Stimulated activated CD4-positive, alpha-beta T cell treated with anti-CD3 and anti-CD28 coated beads, Interleukin-2, amount 100 ng/mL, for 4 hours (primary cell): ENCODE measurements around the gene ZNF709.
"Not testable (repeated sequence)": the region's sequence is repeated elsewhere in the genome, so short reads cannot be mapped to it uniquely, and the experiment has no call there.

ENCODE experiments used
- DNase-seq: peaks from one replicate; pipeline ENCODE4 v3.0.0-alpha.2; 2020; ENCODE audit warnings: low read depth

Gene ZNF709

DNA sequence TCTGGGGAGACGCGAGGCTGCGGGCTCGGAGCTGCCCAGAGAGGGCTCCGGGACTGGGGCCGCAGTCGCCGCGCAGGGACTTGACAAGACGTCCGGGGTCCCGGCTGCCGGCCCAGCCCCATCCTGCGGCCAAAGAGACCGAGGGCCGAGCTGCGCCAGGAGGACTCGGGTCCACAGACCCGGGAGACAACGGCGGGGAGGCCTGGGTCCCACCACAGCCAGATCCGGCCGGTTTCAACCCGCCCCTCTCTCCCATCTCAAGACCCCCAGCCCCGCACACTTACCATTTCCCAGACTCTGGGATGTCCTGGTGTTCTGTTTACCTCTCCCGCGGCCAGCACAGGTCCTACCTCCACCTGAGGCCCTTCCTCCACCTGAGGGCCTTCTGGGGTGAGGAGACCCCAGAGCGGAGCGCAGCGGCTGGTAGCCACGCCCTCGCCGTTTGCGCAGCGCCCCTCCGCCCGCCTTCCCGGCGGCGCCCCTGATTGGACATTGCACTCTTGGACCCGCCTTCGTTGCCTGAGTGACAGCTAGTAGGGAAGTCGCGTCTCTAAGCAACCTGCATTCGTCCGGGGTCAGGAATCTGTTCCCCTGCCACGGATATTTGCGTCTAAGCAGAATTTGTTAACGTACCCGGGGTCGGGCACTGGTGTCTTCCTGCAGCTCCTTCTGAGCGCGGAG, at the start of gene ZNF709:
Gene ZNF709 (minus strand): TSS at position 446 of the 681 bp plus-strand sequence. CDS start 159 bp downstream, at position 287.
- peak; percentile 83 for DNase-seq

DNA sequence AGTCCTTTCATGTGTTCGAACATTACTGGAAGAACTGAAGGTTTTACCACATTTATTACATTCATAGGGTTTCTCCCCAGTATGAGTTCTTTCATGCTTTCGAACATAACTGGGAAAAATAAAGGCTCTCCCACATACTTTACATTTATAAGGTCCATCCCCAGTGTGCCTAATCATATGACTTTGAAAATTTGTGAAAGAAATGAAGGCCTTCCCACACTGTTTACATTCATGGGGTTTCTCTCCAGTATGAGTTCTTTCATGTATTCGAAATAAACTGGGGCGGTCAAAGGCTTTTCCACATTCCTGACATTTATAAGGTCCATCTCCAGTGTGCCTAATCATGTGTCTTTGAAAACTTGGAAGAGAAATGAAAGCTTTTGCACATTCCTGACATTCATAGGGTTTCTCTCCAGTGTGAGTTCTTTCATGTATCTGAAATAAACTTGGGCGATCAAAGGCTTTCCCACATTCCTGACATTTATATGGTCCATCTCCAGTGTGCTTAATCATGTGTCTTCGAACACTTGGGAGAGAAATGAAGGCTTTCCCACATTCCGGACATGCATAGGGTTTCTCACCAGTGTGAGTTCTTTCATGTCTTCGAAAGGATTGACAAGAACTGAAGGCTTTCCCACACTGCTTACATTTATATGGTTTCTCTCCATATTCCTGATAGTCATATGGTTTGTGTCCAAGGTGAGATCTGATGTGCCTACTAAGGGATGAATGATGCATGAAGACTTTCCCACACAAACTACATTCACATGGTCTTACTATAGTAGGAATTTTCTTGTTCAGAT, 42.6 kb upstream of the ZNF709 start:
- no peak for DNase-seq

DNA sequence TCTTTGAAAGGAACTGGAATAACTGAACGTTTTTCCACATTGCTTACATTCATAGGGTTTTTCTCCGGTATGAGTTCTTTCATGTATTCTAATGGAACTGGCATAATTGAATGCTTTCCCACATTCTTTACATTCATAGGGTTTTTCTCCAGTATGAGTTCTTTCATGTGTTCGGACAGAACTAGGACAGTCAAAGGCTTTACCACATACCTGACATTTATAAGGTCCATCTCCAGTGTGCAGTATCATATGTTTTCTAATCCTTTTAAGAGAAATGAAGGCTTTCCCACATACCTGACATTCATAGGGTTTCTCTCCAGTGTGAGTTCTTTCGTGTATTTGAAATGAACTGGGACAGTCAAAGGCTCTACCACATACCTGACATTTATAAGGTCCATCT, 41.9 kb upstream of the ZNF709 start:
- no peak for DNase-seq

DNA sequence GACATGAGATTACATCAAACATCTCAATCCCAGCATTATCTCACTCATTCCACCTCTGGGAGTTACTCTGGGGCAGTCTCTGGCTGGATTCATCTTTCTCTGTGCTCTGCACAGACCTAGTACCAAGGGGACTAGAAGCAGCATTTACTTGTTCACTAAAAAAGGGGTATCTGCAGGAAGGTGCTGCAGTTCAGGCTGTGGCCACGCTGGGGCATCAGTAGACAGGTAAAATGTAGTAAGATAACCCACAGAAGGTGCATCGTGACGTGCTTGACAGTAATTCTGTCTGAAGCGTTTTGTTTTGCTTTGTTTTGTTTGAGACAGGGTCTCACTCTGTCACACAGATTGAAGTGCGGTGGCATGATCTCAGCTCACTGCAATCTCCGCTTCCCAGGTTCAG, 37.4 kb upstream of the ZNF709 start:
- DNase-seq: no peak

DNA sequence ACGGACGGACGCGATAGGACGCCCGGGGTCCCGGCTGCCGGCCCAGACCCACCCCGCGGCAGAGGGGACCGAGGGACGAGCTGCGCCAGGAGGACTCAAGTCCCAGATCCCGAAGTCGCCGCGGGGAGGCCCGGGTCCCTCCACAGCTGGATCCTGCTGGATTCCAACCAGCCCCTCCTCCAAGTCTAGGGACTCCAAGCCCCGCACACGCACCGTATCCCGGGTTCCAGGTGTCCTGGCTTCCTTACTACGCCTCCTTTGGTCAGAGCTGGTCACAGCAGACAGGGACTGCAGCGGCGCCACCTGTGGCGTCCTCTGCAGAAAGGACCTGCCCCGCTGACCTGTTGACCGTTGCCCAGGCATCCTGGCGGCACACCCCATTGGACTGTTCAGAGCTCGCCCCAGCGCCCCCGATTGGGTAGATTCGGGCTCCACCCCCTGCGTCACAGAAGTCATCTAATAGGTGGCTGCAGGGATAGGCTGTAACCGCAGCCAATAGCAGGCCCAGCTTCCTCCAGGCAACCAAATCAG, 29.0 kb upstream of the ZNF709 start:
- no peak for DNase-seq

DNA sequence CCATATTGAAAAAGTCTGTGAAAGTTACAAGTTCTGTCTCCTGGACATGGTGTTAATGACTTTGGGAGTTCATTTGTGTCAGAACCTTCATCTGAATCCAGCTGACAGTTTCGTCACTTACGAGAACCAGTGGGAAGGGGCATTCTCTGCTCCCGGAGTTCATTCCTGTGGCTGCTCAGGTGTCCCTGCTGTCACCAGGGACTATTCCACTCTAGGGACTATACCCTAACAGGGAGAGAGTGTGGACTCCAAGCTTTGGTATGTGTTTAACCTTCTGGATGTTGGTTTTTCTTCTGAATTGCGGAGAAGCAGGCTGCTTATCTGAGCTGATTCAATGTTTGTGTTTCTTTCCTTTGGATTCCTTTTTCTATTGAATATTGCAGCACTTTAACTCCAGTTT, 12.4 kb upstream of the ZNF709 start:
- DNase-seq: no peak

DNA sequence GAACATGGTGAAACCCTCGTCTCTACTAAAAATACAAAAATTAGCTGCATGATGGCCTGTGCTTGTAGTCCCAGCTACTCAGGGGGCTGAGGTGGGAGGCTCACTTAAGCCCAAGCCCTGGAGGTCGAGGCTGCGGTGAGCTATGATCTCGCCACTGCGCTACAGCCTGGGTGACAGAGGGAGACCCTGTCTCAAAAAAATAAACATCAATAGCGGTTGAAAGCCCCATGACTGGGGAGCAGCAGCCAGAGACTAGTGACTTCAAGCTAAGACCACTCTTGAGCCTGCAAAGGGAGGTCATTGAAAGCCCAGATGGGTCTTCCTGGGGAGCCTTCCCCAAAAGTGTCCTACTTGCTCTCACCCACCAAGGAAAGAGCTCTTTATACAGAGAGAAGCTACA, 11.9 kb upstream of the ZNF709 start:
- DNase-seq: no peak

DNA sequence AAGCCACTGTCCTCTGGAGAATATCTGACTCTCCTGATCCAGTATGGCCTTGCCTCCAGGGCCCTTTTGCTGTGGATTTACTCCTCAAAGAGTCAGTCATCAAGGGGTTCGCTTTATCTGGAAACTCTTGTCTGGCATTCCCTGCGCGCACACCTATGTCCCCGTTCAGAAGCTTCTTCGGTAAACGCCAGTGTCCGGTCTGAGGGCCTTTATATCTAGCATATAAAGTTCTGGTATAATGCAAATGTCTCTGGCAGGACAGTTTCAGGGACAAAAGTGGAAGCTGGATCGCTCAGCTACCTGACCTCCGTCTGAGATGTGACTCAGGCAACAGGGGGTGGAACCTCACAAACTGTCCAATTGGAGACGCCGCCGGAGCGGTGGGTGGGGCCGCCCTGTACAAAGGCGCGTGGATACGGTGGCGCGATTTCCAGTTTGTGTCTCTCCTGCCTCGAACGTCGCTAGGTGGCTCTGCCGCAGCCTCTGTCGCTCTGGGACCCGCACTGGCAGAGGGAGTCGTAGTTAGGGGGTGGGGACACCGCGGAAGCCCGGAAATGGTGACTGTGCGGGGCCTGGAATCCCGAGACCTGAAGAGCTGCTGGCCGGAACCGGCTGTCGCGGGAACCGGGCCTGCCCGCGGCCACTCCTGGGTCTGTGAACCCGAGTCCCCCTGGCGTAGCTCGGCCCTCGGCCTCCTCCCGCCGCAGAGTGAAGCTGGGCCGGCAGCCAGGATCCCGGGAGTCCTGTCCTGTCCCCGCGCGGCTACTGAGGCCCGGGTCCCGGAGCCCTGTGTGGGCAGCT, 10.6 kb upstream of the ZNF709 start:
- peak; percentile 91 for DNase-seq

DNA sequence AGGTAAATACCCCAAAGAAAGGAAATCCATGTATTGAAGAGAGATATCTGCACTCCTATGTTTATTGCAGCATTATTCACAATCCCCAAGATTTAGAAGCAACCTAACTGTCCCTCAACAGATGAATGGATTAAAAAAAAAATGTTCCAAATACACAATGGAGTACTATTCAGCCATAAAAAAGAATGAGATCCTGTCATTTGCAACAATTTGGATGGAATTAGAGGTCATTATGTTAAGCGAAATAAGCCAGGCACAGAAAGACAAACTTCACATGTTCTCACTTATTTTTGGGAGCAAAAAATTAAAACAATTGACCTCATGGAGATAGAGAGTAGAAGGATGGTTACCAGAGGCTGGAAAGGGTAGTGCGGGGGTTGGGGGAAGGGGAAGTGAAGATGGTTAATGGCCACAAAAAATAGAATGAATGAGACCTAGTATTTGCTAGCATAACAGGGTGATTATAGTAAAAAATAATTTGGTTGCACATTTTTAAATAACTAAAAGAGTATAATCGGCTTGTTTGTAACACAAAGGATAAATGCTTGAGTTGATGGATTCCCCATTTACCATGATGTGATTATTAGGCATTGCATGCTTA, 9.7 kb upstream of the ZNF709 start:
- no peak for DNase-seq

DNA sequence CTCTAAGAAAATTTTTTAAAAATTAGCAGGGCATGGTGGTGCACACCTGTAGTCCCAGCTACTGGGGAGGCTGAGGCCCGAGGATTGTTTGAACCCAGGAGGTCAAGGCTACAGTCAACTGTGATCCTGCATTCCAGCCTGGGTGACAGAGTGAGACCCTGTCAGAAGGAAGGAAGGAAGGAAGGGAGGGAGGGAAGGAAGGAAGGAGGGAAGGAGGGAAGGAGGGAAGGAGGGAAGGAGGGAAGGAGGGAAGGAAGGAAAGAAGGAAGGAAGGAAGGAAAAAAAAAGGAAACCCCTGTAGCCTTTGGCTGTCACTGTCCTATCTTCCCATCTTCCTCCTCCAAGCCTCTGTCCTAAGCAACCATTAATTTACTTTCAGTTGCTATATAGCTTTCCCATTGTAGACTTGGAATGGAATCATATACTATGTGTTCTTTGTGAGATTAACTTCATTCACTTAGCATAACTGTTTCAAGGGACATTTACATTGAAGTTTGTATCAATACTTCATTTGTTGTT, 1.7 kb upstream of the ZNF709 start:
- DNase-seq: not testable (repeated sequence)

DNA sequence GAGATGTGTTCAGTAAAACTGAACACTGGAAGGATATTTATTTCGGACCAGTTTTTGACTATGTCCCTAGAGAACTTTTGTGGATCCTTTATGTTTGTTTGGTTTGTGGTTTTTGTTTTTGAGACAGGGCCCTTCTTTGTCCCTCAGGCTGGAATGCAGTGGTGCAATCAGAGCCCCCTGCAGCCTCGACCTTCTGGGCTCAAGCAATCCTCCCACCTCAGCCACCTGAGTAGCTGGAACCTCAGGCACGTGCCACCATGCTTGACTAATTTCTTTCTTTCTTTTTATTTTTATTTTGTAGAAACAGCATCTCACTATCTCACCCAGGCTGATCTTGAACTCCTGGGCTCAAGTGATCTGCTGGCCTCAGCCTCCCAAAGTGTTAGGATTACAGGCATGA, 955 bp upstream of the ZNF709 start:
- no peak for DNase-seq

DNA sequence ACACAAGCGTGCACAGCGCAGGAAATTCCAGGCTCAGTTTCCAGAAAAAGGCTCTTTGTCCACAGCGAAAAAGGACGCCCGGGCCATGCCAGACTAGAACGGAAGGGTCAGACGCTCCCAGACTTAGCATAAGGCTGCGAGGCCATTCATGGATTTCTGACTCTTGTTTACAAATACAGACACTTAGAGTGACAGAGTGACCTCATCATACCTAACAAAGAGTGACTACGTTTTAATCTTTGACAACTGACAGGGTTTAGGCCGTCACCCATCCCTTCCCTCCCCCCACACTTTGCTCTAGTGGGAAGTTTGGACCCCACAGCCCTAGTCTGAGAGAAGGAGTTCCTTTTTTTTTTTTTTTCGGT, 418 bp upstream of the ZNF709 start:
- no peak for DNase-seq

DNA sequence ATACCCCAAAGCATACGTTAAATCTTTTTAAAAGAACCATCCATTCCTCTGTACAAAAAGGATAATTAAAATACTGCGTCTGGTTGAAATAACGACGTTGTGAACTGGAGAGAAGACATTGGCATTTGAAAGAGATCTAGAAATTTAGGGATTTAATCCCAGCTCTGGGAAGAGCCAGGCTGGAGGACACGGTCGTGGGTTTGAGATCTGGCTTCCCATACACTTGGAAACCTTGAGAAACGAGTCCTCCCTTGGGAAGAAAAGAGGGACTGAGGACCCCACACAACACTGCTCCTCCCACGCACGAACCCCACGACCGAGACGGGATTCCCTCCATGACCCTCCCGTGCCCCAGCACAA, 625 bp downstream of the ZNF709 start:
- no peak for DNase-seq

DNA sequence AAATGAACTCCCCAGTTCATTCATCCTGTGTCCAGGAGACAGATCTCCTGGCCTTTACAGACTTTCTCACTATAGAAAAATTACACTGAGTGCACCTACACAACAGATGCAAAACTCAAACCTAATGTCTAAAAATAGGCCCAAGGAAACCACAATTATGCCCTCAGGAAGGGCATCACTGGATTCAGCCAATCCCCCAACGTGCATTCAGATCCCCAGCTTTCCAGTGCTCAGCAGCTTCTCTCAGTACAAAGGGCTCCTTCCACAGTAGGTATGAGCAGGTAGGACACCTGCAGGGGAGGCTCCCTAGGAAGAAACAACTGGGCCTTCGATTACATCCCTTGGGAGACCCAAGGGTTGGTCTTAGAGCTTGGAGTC, 2.1 kb downstream of the ZNF709 start:
- no peak for DNase-seq

DNA sequence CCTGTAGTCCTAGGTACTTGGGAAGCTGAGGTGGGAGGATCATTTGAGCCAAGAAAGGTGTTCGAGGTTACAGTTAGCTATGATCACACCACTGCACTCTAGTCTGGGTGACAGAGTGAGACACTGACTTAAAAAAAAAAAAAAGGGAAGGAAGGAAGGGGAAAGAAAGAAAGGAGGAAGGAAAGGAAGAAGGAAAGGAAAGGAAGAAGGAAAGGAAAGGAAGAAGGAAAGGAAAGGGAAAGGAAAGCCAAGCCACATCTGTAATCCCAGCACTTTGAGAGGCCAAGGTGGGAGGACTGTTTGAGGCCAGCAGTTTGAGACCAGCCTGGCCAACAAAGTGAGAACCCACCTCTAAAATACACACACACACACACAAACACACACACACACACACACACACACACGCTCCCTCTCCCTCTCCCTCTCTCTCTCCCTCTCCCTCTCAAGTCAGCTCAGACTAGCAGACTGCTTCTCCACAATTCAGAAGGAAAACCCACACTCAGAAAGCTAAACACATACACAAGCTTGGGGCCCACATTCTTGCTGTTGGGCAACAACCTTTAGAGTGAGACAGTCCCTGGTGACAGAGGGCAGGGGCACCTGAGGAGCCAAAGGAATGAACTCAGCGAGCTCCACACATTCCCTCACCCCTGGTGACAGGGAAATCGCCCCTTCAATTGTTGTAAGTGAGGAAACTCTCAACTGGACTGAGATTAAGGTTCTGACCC, 2.7 kb downstream of the ZNF709 start:
- no peak for DNase-seq

DNA sequence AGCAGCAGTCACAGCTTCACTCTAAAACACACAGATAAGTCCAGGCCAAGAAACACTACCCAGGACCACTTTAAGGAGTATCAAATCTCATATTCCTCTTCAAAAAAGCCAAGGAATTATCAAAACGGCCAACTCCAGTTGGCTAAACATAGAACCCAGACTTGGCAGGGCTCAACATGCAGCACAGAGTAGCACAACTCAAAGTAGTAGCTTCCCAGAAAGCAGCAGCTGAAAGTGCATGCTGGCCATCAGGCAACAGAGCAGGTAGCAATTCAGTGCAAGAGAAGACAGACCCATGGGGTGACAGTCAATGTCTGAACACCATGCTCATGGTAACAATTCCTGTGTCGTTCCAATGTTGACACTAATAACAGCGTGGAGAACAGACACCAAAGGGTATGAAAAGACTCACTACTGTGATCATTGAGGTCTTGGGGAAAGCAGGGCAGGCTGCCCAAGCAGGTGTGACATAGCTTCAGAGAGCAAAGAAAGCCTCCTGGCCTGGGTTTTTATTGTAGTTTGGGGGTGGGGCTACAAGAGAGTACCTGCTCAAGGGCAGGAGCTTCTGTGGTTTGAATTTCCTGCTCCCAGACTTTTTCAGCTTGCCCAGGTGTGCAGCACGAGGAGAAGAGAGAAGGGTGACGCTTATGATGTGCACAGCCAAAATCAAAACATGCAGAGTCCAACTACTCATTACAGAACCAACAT, 6.2 kb downstream of the ZNF709 start:
- no peak for DNase-seq

DNA sequence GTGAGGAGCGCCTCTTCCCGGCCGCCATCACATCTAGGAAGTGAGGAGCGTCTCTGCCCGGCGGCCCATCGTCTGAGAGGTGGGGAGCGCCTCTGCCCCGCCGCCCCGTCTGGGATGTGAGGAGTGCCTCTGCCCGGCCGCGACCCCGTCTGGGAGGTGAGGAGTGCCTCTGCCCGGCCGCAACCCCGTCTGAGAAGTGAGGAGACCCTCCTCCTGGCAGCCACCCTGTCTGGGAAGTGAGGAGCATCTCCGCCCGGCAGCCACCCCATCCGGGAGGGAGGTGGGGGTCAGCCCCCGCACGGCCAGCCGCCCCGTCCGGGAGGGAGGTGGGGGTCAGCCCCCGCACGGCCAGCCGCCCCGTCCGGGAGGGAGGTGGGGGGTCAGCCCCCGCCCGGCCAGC, 17.0 kb downstream of the ZNF709 start:
- DNase-seq: not testable (repeated sequence)

DNA sequence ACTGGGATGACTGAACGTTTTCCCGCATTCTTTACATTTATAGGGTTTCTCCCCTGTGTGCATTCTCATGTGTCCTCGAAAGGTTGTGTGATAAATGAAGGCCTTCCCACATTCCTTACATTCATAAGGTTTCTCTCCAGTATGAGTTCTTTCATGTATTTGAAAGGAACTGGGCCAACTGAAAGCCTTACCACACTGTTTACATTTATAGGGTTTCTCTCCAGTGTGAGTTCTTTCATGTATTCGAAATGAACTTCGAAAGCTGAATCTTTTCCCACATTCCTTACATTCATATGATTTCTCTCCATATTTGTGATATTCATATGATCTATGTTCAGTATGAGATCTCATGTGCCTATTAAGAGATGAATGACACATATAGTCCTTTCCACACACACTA, 19.4 kb downstream of the ZNF709 start:
- DNase-seq: no peak

DNA sequence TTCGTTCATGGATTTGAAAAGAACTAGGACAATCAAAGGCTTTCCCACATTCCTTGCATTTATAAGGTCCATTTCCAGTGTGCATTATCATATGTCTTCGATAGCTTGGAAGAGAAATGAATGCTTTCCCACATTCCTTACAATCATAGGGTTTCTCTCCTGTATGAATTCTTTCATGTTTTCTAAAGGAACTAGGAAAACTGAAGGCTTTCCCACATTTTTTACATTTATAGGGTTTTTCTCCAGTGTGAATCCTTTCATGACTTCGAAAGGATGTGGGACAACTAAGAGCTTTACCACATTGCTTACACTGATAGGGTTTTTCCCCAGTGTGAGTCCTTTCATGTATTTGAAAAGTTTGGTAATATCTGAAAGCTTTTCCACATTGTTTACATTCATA, 19.8 kb downstream of the ZNF709 start:
- DNase-seq: no peak

DNA sequence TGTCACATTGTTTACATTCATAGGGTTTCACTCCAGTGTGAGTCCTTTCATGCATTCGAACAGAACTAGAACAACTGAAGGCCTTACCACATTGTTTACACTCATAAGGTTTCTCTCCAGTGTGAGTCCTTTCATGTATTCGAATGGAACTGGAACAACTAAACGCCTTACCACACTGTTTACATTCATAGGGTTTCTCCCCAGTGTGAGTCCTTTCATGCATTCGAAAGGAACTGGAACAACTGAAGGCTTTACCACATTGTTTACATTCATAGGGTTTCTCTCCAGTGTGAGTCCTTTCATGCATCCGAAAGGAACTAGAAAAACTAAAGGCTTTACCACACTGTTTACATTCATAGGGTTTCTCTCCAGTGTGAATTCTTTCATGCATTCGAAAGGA, 20.5 kb downstream of the ZNF709 start:
- not testable (repeated sequence) for DNase-seq

DNA sequence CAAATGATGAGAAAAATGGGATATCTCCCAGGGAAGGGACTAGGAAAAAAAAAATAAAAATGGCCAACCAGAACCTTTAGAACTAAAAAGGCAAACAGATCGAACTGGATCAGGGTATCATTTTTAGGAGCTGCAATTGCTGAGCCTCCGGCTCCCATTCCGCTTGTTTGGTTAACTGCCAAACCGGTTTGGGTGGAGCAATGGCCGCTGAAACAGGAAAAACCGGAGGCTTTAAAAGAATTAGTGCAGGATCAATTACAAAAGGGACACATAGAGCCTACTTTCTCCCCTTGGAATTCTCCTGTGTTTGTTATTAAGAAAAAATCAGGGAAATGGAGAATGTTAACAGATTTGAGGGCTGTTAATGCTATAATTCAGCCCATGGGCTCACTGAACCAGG, 31.1 kb downstream of the ZNF709 start:
- no peak for DNase-seq
